ENCODE results near the gene SPHK1. TPM values are rescaled to one million over a fixed set of nuclear protein-coding genes. Genes with fewer than 3 reads are reported as not detected.

Gene SPHK1
- total RNA-seq, 1 donor from 2014 or later, result 120 TPM

- Histone ChIP-seq H3K27ac (no peak overlapping the region), H3K36me3 (no peaks in the 10 kb centered on the region), H3K4me1 (peaks cover 4 to 26% of the 10 kb centered on the region in 2 donors), H3K4me3 (no peak overlapping the region), H3K9me3 (no peaks in the 10 kb centered on the region), H3K27me3 (no peaks in the 10 kb centered on the region)
- intact Hi-C loops (cut with DNase I), result no loop called here
- no peak for DNase-seq (ENCODE audit: low spot score in 2 of 2)
- TF ChIP-seq CTCF (IDR thresholded peaks at IDR 0.05), result no peak
Measured at GRCh38 chr17:76416899-76417298, 32.5 kb downstream of the SPHK1 start.

GRCh38 chr17:76417499-76418143, 33.2 kb downstream of the SPHK1 start:
- Histone ChIP-seq H3K4me3 (no peak overlapping the region), H3K27ac (no peak overlapping the region), H3K9me3 (no peaks in the 10 kb centered on the region), H3K4me1 (peaks cover 4 to 26% of the 10 kb centered on the region in 2 donors), H3K36me3 (no peaks in the 10 kb centered on the region), H3K27me3 (no peaks in the 10 kb centered on the region)
- no peak for TF ChIP-seq CTCF (IDR thresholded peaks at IDR 0.05)
- DNase-seq (ENCODE audit: low spot score in 2 of 2), result no peak
- intact Hi-C loops (cut with DNase I), result no loop called here

GRCh38 chr17:76419576-76420260, 35.3 kb downstream of the SPHK1 start:
- intact Hi-C loops (cut with DNase I), result no loop called here
- no peak overlapping the region for H3K4me3 ChIP-seq
- H3K27ac ChIP-seq, result peak overlapping the region in 1 of 2 donors; percentile 58
- H3K36me3 ChIP-seq, result no peaks in the 10 kb centered on the region
- H3K4me1 ChIP-seq, result peaks cover 0 to 20% of the 10 kb centered on the region in 2 donors
- H3K27me3 ChIP-seq, result no peaks in the 10 kb centered on the region
- TF ChIP-seq CTCF (IDR thresholded peaks at IDR 0.05), result no peak
- no peak for DNase-seq (ENCODE audit: low spot score in 2 of 2)
- H3K9me3 ChIP-seq, result no peaks in the 10 kb centered on the region

- intact Hi-C loops (cut with DNase I), result no loop called here
- peak overlapping the region; percentile 32 to 58 for H3K27ac ChIP-seq
Measured at GRCh38 chr17:76420356-76421043, 36.1 kb downstream of the SPHK1 start.

GRCh38 chr17:76421044-76421407, 36.6 kb downstream of the SPHK1 start:
- no peak for DNase-seq (ENCODE audit: low spot score in 2 of 2)
- Histone ChIP-seq H3K27me3 (no peaks in the 10 kb centered on the region), H3K4me1 (peaks cover 0 to 19% of the 10 kb centered on the region in 2 donors), H3K4me3 (no peak overlapping the region), H3K36me3 (no peaks in the 10 kb centered on the region), H3K27ac (peak overlapping the region; percentile 32 to 58), H3K9me3 (no peaks in the 10 kb centered on the region)
- intact Hi-C loops (cut with DNase I), result no loop called here
- no peak for TF ChIP-seq CTCF (IDR thresholded peaks at IDR 0.05)

More at GRCh38 chr17:76420356-76421043, 36.1 kb downstream of the SPHK1 start:
- H3K4me1 ChIP-seq, result peaks cover 0 to 19% of the 10 kb centered on the region in 2 donors
- H3K36me3 ChIP-seq, result no peaks in the 10 kb centered on the region
- no peaks in the 10 kb centered on the region for H3K9me3 ChIP-seq
- TF ChIP-seq CTCF (IDR thresholded peaks at IDR 0.05), result no peak
- H3K27me3 ChIP-seq, result no peaks in the 10 kb centered on the region
- no peak for DNase-seq (ENCODE audit: low spot score in 2 of 2)
- no peak overlapping the region for H3K4me3 ChIP-seq

Measured in ascending aorta (tissue), 2 donors.